ENCODE measurements around the gene DCC. TPM values are rescaled to one million over a fixed set of nuclear protein-coding genes. Genes with fewer than 3 reads are reported as not detected.

The DCC gene
- total RNA-seq, 2 experiments from 2014 or later: not detected

DNA sequence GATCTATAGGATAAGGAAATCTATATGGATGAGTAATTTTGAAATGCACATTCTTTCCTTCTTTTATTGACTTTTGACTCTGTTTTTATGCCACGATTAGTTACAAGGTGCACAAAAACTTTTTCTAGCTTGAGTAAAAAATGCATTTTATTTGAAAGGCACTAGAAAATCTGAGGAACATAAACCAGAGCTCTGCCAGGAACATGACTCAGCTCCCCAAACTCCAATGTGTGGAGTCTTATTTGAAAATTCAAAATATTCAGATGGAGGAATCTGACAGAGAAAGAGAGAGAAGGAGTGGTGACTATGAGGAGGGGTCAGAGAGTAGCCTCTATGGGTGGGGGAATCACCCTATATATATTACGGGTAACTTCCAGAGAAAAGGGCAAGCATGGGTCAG lies 231.0 kb downstream of the DCC start:
- H3K4me1 Mint-ChIP-seq: no peaks in the 10 kb centered on the region
- H3K36me3 Mint-ChIP-seq (ENCODE audit: low read depth): no peaks in the 10 kb centered on the region
- H3K9me3 Mint-ChIP-seq: peaks cover 3% of the 10 kb centered on the region
- no peaks in the 10 kb centered on the region for H3K27me3 Mint-ChIP-seq
- POLR2A ChIA-PET: no interaction called here
- DNase-seq: no peak
- H3K27ac Mint-ChIP-seq: no peak overlapping the region
- CTCF ChIA-PET: no interaction called here
- H3K4me3 Mint-ChIP-seq: no peak overlapping the region

DNA sequence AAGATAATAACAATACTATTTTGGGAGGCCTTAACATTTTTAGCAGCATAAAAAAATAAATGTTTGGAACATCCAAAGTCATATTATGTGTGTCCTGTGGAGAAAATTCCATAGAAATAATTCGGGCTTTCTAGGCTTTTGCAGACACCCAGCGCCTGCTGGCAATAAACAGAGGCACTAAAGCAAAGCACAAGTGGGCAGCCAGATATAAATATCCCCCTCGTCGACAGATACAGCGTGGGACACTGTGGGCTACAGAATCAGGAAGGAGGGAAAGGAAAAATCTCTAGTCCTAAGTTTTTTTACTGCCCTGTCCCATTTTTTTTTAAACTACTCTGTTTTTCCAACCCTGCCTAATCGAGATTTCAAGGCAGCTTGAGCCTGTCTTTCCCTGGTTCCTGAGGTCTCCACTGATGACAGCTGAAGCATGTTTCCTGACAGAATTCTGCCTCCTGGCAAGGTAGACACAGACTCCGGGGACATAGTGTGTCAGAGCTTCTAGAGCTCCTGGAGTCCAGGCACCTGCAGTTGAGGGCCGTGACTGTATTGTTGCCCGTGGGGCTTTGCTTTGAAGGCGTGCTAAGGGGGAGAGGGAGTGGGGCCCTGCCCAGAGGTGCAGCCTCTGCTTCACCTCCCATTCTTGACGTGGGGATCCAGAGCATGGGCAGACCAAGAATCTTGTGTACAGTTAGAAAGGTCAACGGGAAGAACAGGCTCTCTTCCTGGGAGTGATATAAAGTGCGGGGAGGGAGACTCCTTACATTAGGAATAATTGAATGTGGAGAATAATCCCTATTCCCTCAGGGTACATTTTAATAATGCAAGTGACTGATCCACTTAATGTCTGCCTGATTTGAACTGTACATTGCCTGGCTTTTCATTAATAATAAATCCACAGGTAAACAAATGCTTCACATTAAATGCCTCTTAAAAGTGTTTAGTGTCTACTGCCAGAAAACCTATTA lies 232.3 kb downstream of the DCC start:
- H3K4me3 Mint-ChIP-seq: no peak overlapping the region
- no peaks in the 10 kb centered on the region for H3K36me3 Mint-ChIP-seq (ENCODE audit: low read depth)
- ChIA-PET POLR2A (no interaction called here), CTCF (no interaction called here)
- no peaks in the 10 kb centered on the region for H3K27me3 Mint-ChIP-seq
- peaks cover 3% of the 10 kb centered on the region for H3K9me3 Mint-ChIP-seq
- DNase-seq: no peak
- H3K4me1 Mint-ChIP-seq: no peaks in the 10 kb centered on the region
- no peak overlapping the region for H3K27ac Mint-ChIP-seq

DNA sequence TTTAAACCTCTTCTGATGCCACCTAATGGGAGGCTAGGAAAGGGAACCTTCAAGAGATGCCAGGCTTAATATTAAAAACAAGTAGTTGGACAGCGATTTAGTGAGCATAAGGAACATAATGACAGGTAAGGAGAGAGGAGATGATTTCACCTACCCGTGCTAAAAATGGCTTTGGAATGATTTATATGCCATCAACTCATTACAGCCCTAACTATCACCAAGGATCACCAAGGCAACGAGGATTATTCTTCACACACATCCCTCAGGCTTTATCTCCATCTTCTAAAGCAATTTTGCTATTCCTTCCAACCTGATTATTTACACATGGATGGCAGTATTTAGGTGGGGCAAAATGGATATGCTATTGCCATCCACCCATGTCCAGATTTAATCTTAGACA lies 237.8 kb downstream of the DCC start:
- Mint-ChIP-seq H3K4me3 (no peak overlapping the region), H3K27me3 (no peaks in the 10 kb centered on the region), H3K36me3 (ENCODE audit: low read depth) (no peaks in the 10 kb centered on the region), H3K27ac (no peak overlapping the region), H3K4me1 (no peaks in the 10 kb centered on the region), H3K9me3 (peaks cover 2% of the 10 kb centered on the region)
- no peak for DNase-seq
- CTCF ChIA-PET: no interaction called here
- POLR2A ChIA-PET: no interaction called here

DNA sequence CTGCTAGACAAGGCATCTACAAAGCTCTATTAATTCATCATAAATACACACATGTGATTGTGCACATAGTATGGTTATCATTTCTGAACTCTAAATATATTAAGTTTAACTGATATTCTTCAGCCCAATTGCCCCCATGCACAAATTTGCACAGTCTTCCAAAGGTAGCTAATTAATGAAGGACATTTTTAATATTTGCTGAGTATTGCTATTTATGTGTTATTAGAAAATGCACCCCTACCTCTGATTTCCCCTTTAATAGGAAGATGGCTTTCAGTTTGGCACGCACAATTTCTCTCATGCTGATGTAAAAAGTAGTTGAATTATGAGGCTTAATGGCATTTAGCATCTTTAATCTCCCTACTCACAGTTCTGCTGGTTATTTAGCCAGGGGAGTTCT lies 242.1 kb downstream of the DCC start:
- ChIA-PET CTCF (no interaction called here), POLR2A (no interaction called here)
- Mint-ChIP-seq H3K27me3 (no peaks in the 10 kb centered on the region), H3K27ac (no peak overlapping the region), H3K4me3 (no peak overlapping the region), H3K36me3 (ENCODE audit: low read depth) (no peaks in the 10 kb centered on the region), H3K4me1 (no peaks in the 10 kb centered on the region), H3K9me3 (peaks cover 4% of the 10 kb centered on the region)
- DNase-seq: no peak

DNA sequence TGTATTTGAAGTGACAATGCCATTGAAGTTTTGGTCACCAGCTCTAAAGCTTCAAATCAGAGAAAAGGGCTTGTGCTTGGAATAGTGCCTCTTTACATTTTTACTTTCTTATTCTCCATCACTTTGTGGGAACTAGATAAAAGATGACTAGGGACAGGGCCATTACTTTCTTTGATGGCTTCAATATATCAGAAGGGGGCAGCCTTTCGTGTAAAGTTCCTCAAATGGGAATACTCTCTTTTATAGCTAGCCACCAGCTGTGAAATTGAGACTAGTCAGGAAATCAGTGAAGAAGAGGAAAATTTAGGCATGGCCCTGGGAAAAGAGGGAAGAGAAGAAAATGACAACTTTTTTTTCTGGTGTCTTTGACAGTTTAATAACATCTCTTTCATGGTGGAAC lies 242.5 kb downstream of the DCC start:
- no peak overlapping the region for H3K4me3 Mint-ChIP-seq
- ChIA-PET CTCF (no interaction called here), POLR2A (no interaction called here)
- no peaks in the 10 kb centered on the region for H3K36me3 Mint-ChIP-seq (ENCODE audit: low read depth)
- no peaks in the 10 kb centered on the region for H3K27me3 Mint-ChIP-seq
- peaks cover 7% of the 10 kb centered on the region for H3K9me3 Mint-ChIP-seq
- H3K4me1 Mint-ChIP-seq: no peaks in the 10 kb centered on the region
- H3K27ac Mint-ChIP-seq: no peak overlapping the region
- DNase-seq: no peak

DNA sequence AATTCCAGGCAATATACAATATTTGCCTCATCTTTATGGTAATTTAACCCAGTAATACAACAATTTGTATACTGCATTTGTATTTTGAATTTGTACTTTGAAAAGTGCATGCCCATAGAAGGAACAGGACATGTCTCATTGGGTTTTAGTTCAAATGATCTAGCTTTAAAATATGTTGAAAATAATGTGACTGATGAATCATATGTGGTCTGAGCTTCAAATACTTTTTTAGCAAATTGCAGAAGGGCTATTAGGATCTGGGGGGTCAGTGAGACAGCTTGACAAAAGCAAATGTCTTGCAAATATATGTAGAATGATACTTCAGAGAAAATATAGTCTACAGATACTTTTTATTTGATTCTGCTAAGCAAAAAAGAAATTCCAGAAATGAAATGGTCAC lies 248.9 kb downstream of the DCC start:
- H3K36me3 Mint-ChIP-seq (ENCODE audit: low read depth): no peaks in the 10 kb centered on the region
- no peak for DNase-seq
- peaks cover 8% of the 10 kb centered on the region for H3K9me3 Mint-ChIP-seq
- ChIA-PET CTCF (no interaction called here), POLR2A (no interaction called here)
- no peaks in the 10 kb centered on the region for H3K4me1 Mint-ChIP-seq
- no peaks in the 10 kb centered on the region for H3K27me3 Mint-ChIP-seq
- H3K27ac Mint-ChIP-seq: no peak overlapping the region
- no peak overlapping the region for H3K4me3 Mint-ChIP-seq

DNA sequence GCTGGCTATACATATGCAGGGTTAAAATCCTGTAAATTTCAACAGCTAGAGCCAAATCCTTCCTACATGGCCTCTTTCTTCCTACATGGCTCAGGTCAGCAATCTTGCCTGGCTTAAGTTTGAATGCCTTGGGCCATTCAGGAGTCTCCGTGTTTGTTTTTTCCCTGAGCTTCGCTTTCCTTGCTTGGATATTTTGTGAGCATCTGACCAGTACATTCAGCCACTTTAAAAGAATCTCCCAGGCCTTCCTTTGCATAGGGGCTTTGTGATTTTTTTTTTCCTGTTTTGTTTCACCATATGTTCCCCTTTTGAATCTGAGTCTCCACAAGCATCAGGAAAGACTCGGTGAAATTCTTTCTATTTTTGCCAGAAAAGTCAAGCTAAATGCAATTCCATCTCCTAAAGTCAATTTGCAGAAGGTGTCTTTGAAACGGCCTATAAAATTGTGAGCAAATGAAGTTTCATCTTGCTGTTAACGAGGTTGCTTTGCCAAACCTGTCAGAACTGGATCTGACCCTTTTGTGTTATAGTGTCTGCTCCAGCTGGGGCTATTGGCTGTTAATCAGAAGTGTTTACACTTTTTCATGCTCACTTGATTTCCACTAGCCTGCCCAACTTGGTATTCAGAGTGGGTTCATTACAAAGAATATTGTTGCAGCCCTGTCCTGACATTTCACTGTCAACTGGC lies 256.9 kb downstream of the DCC start:
- Mint-ChIP-seq H3K9me3 (peaks cover 4% of the 10 kb centered on the region), H3K4me3 (no peak overlapping the region), H3K27ac (no peak overlapping the region), H3K27me3 (no peaks in the 10 kb centered on the region), H3K36me3 (ENCODE audit: low read depth) (no peaks in the 10 kb centered on the region), H3K4me1 (no peaks in the 10 kb centered on the region)
- CTCF ChIA-PET: no interaction called here
- DNase-seq: no peak
- POLR2A ChIA-PET: no interaction called here

DNA sequence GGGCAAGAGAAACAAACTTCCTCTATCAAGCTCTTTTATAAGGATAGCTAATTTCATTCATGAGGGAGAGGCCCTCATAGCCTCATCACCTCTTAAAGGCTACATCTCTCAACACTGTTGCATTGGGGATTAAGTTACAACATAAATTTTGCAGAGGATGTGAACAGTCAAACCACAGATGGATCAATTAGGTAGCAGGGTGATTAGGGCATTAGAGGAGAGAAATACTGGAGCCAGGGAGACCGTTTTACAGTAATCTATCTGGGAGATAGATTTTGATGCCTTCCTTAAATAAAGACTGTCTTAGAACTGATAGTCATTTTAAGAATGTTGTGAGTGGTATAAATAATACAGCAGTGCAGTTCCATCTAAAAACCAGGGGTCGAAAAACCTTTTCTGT lies 258.9 kb downstream of the DCC start:
- Mint-ChIP-seq H3K4me1 (no peaks in the 10 kb centered on the region), H3K27me3 (no peaks in the 10 kb centered on the region), H3K4me3 (no peak overlapping the region), H3K36me3 (ENCODE audit: low read depth) (no peaks in the 10 kb centered on the region), H3K27ac (no peak overlapping the region), H3K9me3 (no peaks in the 10 kb centered on the region)
- ChIA-PET CTCF (no interaction called here), POLR2A (no interaction called here)
- no peak for DNase-seq

DNA sequence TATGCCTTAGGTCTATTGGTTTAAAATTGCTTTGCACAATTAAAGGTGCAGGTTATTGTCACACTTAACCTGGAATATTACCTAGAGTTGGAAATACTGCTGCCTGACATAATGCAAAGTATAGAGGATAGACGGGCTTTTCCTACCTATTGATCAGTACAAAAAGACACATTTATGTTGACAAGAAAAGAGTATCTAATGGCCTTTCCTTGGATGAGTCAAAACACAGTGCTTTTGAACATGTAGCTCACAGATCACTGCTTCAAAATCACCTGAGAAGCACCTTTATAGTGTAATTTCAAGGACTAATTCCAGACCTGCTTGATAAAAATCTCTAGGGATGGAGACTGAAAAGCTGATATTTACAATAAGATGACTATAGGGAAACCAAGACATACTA lies 262.8 kb downstream of the DCC start:
- Mint-ChIP-seq H3K27me3 (no peaks in the 10 kb centered on the region), H3K36me3 (ENCODE audit: low read depth) (no peaks in the 10 kb centered on the region), H3K27ac (no peak overlapping the region), H3K4me1 (no peaks in the 10 kb centered on the region), H3K9me3 (no peaks in the 10 kb centered on the region), H3K4me3 (no peak overlapping the region)
- POLR2A ChIA-PET: no interaction called here
- CTCF ChIA-PET: no interaction called here
- no peak for DNase-seq

DNA sequence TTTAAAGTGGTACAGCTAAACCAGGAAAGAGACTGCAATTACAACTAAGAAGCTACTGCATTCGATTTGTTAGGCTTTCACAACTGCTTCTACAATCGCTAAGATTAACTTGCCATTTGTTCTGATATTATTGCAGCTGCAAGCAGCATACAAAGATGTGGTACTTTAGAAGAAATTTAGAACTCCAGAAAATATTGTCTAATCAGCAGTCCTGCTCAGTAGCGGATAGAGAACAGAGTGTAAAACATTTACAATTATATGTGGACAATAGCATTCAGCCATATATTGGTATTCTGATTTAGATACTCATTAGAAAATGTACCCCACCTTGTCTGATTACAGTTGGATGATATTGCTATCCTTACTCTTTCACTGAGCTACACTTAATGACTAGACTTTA lies 265.3 kb downstream of the DCC start:
- H3K27me3 Mint-ChIP-seq: no peaks in the 10 kb centered on the region
- ChIA-PET POLR2A (no interaction called here), CTCF (no interaction called here)
- H3K4me1 Mint-ChIP-seq: no peaks in the 10 kb centered on the region
- H3K36me3 Mint-ChIP-seq (ENCODE audit: low read depth): no peaks in the 10 kb centered on the region
- H3K4me3 Mint-ChIP-seq: no peak overlapping the region
- no peak overlapping the region for H3K27ac Mint-ChIP-seq
- no peak for DNase-seq
- no peaks in the 10 kb centered on the region for H3K9me3 Mint-ChIP-seq

DNA sequence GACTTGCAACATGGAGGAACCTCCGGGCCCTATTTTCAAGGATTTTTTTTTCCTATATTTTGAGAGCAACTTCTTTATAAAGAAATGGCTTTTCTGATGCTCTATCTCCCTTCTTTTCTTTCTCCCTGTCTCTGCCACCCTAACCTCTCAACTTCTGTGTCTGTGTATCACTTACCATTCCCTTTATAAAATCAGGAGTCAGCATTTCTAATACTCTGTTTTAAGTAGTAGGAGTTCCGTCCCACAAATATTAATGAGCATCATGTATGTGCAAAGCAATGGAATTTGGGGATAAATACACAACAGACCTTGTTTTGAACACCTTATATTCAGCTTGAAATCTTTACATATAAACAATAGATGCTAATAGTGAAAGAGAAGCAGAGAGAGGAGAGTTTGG lies 268.0 kb downstream of the DCC start:
- ChIA-PET CTCF (no interaction called here), POLR2A (no interaction called here)
- no peaks in the 10 kb centered on the region for H3K9me3 Mint-ChIP-seq
- H3K4me1 Mint-ChIP-seq: no peaks in the 10 kb centered on the region
- no peaks in the 10 kb centered on the region for H3K36me3 Mint-ChIP-seq (ENCODE audit: low read depth)
- DNase-seq: no peak
- H3K4me3 Mint-ChIP-seq: no peak overlapping the region
- no peaks in the 10 kb centered on the region for H3K27me3 Mint-ChIP-seq
- no peak overlapping the region for H3K27ac Mint-ChIP-seq

DNA sequence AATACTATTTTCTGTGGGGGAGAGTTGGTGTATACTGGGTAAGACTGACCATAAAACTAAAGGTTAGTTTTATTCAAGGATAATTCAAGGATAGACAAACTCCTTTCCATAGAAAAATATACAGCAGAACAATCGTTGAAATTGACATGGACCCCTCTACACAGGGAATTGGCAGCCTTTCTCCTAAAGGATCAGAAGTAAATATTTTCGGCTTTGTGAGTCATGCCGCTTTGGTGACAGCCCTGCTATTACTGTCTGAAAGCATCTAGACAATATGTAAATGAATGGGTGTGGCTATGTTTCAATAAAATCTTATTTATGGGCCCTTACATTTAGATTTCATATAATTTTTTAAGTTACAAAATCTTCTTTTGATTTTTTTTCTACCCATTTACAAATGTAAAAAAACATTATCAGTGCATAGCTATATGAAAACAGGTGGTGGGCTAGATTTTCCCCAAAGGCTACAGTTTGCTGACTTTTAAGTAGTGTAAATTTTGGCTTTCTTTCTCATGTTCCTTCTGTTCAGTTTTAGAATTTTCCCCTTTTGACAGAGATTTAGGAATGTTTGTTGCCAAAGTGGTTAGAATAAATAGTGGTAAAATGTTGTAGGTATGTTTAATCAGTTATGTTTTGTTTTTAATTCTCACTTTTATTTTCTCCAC lies 270.6 kb downstream of the DCC start:
- no peak for DNase-seq
- H3K9me3 Mint-ChIP-seq: no peaks in the 10 kb centered on the region
- no peak overlapping the region for H3K4me3 Mint-ChIP-seq
- ChIA-PET CTCF (no interaction called here), POLR2A (no interaction called here)
- no peak overlapping the region for H3K27ac Mint-ChIP-seq
- no peaks in the 10 kb centered on the region for H3K27me3 Mint-ChIP-seq
- H3K4me1 Mint-ChIP-seq: no peaks in the 10 kb centered on the region
- no peaks in the 10 kb centered on the region for H3K36me3 Mint-ChIP-seq (ENCODE audit: low read depth)

DNA sequence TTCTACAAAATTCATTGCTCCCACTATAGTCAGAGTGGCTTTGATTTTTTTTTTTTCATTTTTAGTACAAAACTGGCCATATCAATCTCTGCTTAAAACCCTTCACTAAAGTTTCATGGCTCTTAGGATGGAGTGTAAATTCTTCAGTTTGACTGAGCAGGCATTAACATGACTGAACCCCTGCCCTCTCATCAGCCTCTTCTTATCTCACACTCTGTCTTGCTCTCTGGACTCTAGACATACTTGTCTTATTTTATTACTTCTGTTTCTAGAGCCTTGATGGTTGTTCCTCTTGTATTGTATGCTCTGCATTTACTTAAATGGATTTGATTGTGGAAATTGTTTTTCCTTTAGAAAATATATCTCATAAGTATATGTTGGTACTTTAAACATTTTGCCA lies 272.4 kb downstream of the DCC start:
- no peaks in the 10 kb centered on the region for H3K4me1 Mint-ChIP-seq
- no peaks in the 10 kb centered on the region for H3K9me3 Mint-ChIP-seq
- no peaks in the 10 kb centered on the region for H3K36me3 Mint-ChIP-seq (ENCODE audit: low read depth)
- no peak overlapping the region for H3K4me3 Mint-ChIP-seq
- no peaks in the 10 kb centered on the region for H3K27me3 Mint-ChIP-seq
- no peak overlapping the region for H3K27ac Mint-ChIP-seq
- POLR2A ChIA-PET: no interaction called here
- DNase-seq: no peak
- CTCF ChIA-PET: no interaction called here

DNA sequence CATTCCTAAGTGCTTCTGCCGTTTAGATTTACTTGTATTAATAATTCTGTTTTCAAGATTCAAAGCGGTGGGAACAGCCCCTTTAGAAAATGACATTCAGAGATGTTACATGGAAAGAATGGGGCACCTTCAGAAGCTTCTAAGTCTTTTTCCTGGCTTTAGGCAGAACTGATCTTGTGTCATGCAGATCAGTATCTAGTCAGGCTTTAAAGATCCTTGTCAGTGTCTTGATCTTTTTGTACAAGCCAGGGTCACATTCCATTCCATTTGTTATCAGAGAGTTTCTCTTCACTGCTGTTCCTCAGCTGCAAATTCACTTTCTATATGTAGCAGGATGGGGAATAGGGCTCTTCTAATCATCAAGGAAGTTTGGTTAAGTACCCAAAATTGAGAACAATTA lies 275.3 kb downstream of the DCC start:
- H3K4me1 Mint-ChIP-seq: no peaks in the 10 kb centered on the region
- H3K27ac Mint-ChIP-seq: no peak overlapping the region
- H3K9me3 Mint-ChIP-seq: no peaks in the 10 kb centered on the region
- no peak for DNase-seq
- POLR2A ChIA-PET: no interaction called here
- CTCF ChIA-PET: no interaction called here
- H3K27me3 Mint-ChIP-seq: no peaks in the 10 kb centered on the region
- no peaks in the 10 kb centered on the region for H3K36me3 Mint-ChIP-seq (ENCODE audit: low read depth)
- H3K4me3 Mint-ChIP-seq: no peak overlapping the region

All from activated CD4-positive, alpha-beta memory T cell treated with anti-CD3 and anti-CD28 coated beads, Interleukin-2, amount 10 ng/mL, durations not matched to agents 7 days and 5 days (primary cell).